ENCODE measurements around the gene C2CD2. TPM values are rescaled to one million over a fixed set of nuclear protein-coding genes. Genes with fewer than 3 reads are reported as not detected.

C2CD2 gene
- total and polyA plus RNA-seq, 2 experiments from 2014 or later: 4.5 to 16.2 TPM

DNA sequence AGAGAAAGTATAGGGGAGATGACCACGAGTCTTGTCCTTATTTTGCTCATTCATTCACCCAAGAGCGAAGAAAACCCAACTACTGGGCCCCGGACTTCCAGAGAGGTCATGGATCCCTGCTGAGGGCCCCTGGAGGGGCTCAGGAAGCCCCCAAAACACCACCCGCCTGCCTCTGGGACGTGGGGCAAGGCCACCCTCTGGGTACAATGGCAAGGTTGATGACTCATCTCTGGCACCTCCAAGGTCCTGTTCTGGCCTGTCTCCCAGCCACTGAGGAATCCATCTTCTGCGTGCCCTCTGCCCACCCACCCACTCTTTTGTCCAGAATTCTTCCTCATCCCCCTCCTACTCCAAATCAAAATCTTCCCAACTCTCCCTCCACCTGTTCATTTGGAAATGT, 53.4 kb downstream of the C2CD2 start:
- DNase-seq (ENCODE audit: low spot score): no peak
- H4K20me1 ChIP-seq (replicated peaks; ENCODE audit: insufficient read depth): no peaks in the 10 kb centered on the region
- no peaks in the 10 kb centered on the region for H3F3A ChIP-seq (replicated peaks; ENCODE audit: low read depth)
- Mint-ChIP-seq H3K36me3 (ENCODE audit: low read depth) (peaks cover 8% of the 10 kb centered on the region), H3K4me1 (peaks cover 49% of the 10 kb centered on the region), H3K4me3 (no peak overlapping the region), H3K9me3 (no peaks in the 10 kb centered on the region), H3K27me3 (ENCODE audit: insufficient read depth, low read depth, poor library complexity) (peaks cover 3% of the 10 kb centered on the region), H3K27ac (no peak overlapping the region)
- H3K27ac ChIP-seq (ENCODE audit: low read depth): no peak overlapping the region
- no peak for ATAC-seq
- no peak overlapping the region for H2AFZ ChIP-seq
- H3K4me1 ChIP-seq (ENCODE audit: insufficient read depth): peaks cover 13% of the 10 kb centered on the region
- H3K27me3 ChIP-seq (ENCODE audit: insufficient read depth): no peaks in the 10 kb centered on the region
- H3K4me3 ChIP-seq: no peak overlapping the region
- no peaks in the 10 kb centered on the region for H3K9me2 ChIP-seq (ENCODE audit: insufficient read depth)
- H3K79me2 ChIP-seq (replicated peaks; ENCODE audit: insufficient read depth): no peaks in the 10 kb centered on the region
- TF ChIP-seq EZH2 (IDR thresholded peaks at IDR 0.05; ENCODE audit: low read depth, unreplicated experiment) (no peak), JUNB (IDR thresholded peaks at IDR 0.05; ENCODE audit: unreplicated experiment) (no peak), POLR2AphosphoS5 (IDR thresholded peaks at IDR 0.05; ENCODE audit: low read depth) (no peak), EZH2phosphoT487 (IDR thresholded peaks at IDR 0.05; ENCODE audit: unreplicated experiment) (no peak), NANOG (IDR thresholded peaks at IDR 0.05; ENCODE audit: borderline replicate concordance) (no peak), ZNF114 (CRISPR knock-in tag; IDR thresholded peaks at IDR 0.05) (no peak), STAT1 (IDR thresholded peaks at IDR 0.05; ENCODE audit: unreplicated experiment) (no peak)
- TF ChIP-seq, protein P1, sequence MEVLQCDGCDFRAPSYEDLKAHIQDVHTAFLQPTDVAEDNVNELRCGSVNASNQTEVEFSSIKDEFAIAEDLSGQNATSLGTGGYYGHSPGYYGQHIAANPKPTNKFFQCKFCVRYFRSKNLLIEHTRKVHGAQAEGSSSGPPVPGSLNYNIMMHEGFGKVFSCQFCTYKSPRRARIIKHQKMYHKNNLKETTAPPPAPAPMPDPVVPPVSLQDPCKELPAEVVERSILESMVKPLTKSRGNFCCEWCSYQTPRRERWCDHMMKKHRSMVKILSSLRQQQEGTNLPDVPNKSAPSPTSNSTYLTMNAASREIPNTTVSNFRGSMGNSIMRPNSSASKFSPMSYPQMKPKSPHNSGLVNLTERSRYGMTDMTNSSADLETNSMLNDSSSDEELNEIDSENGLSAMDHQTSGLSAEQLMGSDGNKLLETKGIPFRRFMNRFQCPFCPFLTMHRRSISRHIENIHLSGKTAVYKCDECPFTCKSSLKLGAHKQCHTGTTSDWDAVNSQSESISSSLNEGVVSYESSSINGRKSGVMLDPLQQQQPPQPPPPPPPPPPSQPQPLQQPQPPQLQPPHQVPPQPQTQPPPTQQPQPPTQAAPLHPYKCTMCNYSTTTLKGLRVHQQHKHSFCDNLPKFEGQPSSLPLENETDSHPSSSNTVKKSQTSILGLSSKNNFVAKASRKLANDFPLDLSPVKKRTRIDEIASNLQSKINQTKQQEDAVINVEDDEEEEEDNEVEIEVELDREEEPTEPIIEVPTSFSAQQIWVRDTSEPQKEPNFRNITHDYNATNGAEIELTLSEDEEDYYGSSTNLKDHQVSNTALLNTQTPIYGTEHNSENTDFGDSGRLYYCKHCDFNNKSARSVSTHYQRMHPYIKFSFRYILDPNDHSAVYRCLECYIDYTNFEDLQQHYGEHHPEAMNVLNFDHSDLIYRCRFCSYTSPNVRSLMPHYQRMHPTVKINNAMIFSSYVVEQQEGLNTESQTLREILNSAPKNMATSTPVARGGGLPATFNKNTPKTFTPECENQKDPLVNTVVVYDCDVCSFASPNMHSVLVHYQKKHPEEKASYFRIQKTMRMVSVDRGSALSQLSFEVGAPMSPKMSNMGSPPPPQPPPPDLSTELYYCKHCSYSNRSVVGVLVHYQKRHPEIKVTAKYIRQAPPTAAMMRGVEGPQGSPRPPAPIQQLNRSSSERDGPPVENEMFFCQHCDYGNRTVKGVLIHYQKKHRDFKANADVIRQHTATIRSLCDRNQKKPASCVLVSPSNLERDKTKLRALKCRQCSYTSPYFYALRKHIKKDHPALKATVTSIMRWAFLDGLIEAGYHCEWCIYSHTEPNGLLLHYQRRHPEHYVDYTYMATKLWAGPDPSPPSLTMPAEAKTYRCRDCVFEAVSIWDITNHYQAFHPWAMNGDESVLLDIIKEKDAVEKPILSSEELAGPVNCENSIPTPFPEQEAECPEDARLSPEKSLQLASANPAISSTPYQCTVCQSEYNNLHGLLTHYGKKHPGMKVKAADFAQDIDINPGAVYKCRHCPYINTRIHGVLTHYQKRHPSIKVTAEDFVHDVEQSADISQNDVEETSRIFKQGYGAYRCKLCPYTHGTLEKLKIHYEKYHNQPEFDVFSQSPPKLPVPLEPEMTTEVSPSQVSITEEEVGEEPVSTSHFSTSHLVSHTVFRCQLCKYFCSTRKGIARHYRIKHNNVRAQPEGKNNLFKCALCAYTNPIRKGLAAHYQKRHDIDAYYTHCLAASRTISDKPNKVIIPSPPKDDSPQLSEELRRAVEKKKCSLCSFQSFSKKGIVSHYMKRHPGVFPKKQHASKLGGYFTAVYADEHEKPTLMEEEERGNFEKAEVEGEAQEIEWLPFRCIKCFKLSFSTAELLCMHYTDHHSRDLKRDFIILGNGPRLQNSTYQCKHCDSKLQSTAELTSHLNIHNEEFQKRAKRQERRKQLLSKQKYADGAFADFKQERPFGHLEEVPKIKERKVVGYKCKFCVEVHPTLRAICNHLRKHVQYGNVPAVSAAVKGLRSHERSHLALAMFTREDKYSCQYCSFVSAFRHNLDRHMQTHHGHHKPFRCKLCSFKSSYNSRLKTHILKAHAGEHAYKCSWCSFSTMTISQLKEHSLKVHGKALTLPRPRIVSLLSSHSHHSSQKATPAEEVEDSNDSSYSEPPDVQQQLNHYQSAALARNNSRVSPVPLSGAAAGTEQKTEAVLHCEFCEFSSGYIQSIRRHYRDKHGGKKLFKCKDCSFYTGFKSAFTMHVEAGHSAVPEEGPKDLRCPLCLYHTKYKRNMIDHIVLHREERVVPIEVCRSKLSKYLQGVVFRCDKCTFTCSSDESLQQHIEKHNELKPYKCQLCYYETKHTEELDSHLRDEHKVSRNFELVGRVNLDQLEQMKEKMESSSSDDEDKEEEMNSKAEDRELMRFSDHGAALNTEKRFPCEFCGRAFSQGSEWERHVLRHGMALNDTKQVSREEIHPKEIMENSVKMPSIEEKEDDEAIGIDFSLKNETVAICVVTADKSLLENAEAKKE (CRISPR knock-in tag; IDR thresholded peaks at IDR 0.05): no peak
- TF ChIP-seq, protein P2, sequence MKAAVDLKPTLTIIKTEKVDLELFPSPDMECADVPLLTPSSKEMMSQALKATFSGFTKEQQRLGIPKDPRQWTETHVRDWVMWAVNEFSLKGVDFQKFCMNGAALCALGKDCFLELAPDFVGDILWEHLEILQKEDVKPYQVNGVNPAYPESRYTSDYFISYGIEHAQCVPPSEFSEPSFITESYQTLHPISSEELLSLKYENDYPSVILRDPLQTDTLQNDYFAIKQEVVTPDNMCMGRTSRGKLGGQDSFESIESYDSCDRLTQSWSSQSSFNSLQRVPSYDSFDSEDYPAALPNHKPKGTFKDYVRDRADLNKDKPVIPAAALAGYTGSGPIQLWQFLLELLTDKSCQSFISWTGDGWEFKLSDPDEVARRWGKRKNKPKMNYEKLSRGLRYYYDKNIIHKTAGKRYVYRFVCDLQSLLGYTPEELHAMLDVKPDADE (IDR thresholded peaks at IDR 0.05): no peak
- TF ChIP-seq, protein P3, sequence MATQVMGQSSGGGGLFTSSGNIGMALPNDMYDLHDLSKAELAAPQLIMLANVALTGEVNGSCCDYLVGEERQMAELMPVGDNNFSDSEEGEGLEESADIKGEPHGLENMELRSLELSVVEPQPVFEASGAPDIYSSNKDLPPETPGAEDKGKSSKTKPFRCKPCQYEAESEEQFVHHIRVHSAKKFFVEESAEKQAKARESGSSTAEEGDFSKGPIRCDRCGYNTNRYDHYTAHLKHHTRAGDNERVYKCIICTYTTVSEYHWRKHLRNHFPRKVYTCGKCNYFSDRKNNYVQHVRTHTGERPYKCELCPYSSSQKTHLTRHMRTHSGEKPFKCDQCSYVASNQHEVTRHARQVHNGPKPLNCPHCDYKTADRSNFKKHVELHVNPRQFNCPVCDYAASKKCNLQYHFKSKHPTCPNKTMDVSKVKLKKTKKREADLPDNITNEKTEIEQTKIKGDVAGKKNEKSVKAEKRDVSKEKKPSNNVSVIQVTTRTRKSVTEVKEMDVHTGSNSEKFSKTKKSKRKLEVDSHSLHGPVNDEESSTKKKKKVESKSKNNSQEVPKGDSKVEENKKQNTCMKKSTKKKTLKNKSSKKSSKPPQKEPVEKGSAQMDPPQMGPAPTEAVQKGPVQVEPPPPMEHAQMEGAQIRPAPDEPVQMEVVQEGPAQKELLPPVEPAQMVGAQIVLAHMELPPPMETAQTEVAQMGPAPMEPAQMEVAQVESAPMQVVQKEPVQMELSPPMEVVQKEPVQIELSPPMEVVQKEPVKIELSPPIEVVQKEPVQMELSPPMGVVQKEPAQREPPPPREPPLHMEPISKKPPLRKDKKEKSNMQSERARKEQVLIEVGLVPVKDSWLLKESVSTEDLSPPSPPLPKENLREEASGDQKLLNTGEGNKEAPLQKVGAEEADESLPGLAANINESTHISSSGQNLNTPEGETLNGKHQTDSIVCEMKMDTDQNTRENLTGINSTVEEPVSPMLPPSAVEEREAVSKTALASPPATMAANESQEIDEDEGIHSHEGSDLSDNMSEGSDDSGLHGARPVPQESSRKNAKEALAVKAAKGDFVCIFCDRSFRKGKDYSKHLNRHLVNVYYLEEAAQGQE (IDR thresholded peaks at IDR 0.05; ENCODE audit: unreplicated experiment): no peak
- TF ChIP-seq, protein P4, sequence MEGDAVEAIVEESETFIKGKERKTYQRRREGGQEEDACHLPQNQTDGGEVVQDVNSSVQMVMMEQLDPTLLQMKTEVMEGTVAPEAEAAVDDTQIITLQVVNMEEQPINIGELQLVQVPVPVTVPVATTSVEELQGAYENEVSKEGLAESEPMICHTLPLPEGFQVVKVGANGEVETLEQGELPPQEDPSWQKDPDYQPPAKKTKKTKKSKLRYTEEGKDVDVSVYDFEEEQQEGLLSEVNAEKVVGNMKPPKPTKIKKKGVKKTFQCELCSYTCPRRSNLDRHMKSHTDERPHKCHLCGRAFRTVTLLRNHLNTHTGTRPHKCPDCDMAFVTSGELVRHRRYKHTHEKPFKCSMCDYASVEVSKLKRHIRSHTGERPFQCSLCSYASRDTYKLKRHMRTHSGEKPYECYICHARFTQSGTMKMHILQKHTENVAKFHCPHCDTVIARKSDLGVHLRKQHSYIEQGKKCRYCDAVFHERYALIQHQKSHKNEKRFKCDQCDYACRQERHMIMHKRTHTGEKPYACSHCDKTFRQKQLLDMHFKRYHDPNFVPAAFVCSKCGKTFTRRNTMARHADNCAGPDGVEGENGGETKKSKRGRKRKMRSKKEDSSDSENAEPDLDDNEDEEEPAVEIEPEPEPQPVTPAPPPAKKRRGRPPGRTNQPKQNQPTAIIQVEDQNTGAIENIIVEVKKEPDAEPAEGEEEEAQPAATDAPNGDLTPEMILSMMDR (conservative IDR thresholded peaks at IDR 0.05; ENCODE audit: low read depth in 2 of 2): no peak
- H3K4me2 ChIP-seq: no peak overlapping the region
- H3K36me3 ChIP-seq (ENCODE audit: insufficient read depth): no peaks in the 10 kb centered on the region
